Lower leg skin (tissue), 4 donors: ENCODE data around the gene OTUD4. TPM values are rescaled to one million over a fixed set of nuclear protein-coding genes. Genes with fewer than 3 reads are reported as not detected.

Experiments used
- DNase-seq, 2 donors: peaks; one replicate each; pipeline ENCODE4 v3.0.0-alpha.2; 2019; ENCODE audit warnings: low spot score in 2 of 2
- H3K4me3 ChIP-seq: fragments of 200-600 bp; sonication (generic); 2 replicates; pipeline ENCODE4 v1.5.1; 2017; ENCODE audit warnings: mild to moderate bottlenecking, low read depth; ENCODE audit not compliant: poor library complexity, severe bottlenecking
- POLR2A ChIP-seq, 2 donors: fragments of 450-650 bp; IDR thresholded peaks; one replicate each; pipeline ENCODE4 v1.6.1; 2016 to 2017; ENCODE audit warnings: antibody characterized with exemption in 2 of 2, mild to moderate bottlenecking in 1 of 2, moderate library complexity in 1 of 2
- WGBS, 2 donors: methylation state at CpG; one replicate each; pipeline ENCODE4 v1.1.5; 2018; 5-methylcytosine and 5-hydroxymethylcytosine counted together
- intact Hi-C: fragments of 100-400 bp; cut with DNase I; formaldehyde crosslinking; loops from one replicate; pipeline ENCODE4 v1.15.0; 2023; ENCODE audit warnings: low total_unique reads
- total RNA-seq, 4 donors: library from RNA; depleted of rRNA; stranded (reverse); fragments of >200 nt; gene quantifications; one replicate each; pipeline ENCODE4 v1.1.0, GENCODE V29; 2016
- TF ChIP-seq, protein P1 (sequence below), 3 donors: fragments of 450-650 bp; IDR thresholded peaks; one replicate each; pipeline ENCODE4 v1.5.1; 2016; ENCODE audit warnings: antibody characterized with exemption in 3 of 3, mild to moderate bottlenecking in 3 of 3, moderate library complexity in 2 of 3

Gene OTUD4
- total RNA-seq, 4 donors from 2014 or later, result 26.7 to 38.2 (median 36.1) TPM

DNA sequence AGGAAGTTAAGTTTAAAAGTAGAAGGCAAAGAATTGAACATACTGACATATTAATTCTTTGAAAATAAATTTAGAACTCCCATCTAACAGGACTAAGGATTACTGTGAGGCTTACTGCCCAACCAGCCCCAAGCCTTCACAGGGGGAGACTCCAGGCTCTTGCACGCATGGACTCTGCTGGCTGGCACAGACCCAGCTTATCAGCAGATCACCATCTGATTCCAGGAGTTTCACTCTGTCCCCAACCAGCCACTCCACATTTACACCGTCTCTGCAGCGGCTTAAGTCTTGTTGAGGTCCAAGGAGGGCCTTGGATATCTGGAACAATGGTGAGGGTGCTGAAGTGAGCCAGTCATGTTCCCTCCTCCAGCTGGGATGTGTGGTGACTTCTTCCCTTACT, 16.4 kb upstream of the OTUD4 start:
- TF ChIP-seq POLR2A (IDR thresholded peaks at IDR 0.05), result no peak
- TF ChIP-seq, protein P1, sequence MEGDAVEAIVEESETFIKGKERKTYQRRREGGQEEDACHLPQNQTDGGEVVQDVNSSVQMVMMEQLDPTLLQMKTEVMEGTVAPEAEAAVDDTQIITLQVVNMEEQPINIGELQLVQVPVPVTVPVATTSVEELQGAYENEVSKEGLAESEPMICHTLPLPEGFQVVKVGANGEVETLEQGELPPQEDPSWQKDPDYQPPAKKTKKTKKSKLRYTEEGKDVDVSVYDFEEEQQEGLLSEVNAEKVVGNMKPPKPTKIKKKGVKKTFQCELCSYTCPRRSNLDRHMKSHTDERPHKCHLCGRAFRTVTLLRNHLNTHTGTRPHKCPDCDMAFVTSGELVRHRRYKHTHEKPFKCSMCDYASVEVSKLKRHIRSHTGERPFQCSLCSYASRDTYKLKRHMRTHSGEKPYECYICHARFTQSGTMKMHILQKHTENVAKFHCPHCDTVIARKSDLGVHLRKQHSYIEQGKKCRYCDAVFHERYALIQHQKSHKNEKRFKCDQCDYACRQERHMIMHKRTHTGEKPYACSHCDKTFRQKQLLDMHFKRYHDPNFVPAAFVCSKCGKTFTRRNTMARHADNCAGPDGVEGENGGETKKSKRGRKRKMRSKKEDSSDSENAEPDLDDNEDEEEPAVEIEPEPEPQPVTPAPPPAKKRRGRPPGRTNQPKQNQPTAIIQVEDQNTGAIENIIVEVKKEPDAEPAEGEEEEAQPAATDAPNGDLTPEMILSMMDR (IDR thresholded peaks at IDR 0.05), result no peak
- DNase-seq, result no peak
- 54 to 87% methylated on average over 3 of the region's 3 CpGs for WGBS, 2 donors
- no peak overlapping the region for H3K4me3 ChIP-seq
- intact Hi-C loops, result no loop called here

DNA sequence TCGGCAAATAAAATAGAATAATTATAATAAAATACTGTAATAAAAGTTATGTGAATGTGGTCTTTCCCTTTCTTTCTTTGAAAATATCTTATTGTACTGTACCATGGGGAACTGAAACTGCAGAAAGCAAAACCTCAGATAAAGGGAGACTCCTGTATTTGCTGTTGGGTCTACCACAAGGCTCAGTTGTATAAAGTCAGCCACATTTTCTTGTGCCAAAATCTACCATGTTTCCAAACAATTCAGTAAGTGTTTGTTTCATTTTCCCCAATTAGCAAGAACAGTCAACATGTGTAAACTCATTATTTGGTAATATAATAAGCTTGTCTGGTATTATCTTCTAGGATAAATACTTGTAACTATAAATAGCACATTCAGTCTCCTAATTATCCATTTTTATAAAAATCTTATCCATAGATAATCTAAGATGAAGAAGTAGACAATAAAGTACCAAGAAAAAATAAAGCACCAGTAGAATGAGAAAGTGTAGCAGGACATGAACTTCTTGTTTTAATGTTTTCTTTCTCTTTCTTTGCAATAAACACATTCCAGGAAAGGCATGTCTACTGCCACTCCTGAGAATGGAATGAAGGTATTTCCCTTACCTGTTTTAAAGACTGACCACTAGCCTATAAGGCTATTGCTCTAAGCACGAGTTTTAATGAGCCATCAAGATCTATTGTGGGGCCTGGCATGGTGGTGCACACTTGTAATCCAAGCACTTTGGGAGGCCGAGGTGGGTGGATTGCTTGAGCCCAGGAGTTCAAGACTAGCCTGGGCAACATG, 15.0 kb upstream of the OTUD4 start:
- intact Hi-C loops, result no loop called here
- H3K4me3 ChIP-seq, result no peak overlapping the region
- WGBS, 2 donors, result 83 to 86% methylated on average over 3 of the region's 3 CpGs
- no peak for DNase-seq
- TF ChIP-seq, protein P1 (IDR thresholded peaks at IDR 0.05), result no peak
- no peak for TF ChIP-seq POLR2A (IDR thresholded peaks at IDR 0.05)

DNA sequence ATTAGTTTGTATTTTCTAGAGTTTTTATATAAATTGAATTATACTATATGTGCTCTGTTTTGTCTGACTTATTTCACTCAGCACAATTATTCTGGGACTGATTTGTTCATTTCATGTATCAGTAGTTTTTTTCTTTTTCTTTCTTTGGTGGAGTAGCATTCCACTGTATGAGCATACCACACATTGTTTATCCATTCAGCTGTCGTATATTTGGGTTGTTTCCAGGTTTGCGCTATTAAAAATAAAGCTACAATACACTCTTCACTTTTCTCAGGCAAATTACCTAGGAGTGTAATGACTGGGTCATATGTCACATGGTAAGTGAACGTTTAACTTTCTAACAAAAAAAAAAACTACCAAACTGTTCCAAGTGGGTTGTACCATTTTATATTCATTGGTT, 9.6 kb upstream of the OTUD4 start:
- WGBS, 2 donors, result 54 to 63% methylated on average over 3 of the region's 3 CpGs
- TF ChIP-seq POLR2A (IDR thresholded peaks at IDR 0.05), result no peak
- TF ChIP-seq, protein P1 (IDR thresholded peaks at IDR 0.05), result no peak
- intact Hi-C loops, result no loop called here
- no peak overlapping the region for H3K4me3 ChIP-seq
- DNase-seq, result no peak

DNA sequence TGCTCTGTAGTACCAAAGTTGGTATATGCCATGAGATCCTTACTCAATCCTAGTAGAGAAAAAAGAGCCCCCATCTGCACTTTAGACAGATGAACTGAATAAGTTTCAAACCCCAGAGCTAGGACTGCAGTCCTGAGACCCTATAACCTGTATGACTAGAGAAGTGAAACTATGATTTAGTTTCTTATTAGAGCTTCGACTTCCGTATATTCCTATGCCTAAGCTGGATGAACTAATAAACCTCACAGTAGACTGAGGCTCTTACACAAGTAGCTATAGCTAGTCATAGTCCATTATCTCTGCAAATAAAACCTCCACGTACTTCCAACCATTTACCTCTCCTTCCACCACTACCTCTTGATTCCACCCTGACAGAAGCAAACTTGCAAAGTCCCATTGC, 6.3 kb upstream of the OTUD4 start:
- intact Hi-C loops, result no loop called here
- H3K4me3 ChIP-seq, result no peak overlapping the region
- TF ChIP-seq POLR2A (IDR thresholded peaks at IDR 0.05), result no peak
- TF ChIP-seq, protein P1 (IDR thresholded peaks at IDR 0.05), result no peak
- 85 to 86% methylated on average over 3 of the region's 3 CpGs for WGBS, 2 donors
- no peak for DNase-seq

DNA sequence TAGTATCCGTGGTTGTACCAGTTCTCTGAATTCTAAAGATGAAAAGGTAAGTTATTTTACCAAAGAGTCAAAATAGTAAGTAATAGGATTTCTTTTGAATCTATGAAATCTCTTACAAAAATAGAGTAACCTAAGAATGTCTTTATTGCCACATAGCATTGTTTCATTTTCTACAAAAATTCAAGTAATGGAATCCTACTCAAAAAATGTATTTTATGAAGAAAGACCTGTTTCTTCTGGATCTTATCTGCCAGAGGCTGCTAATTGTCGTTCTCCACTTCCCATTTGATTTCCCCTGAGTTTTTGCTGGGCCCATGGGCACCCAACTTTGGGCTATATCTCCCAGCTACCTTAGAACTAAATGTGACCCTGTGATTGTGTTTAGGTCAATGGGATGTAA, 3.2 kb upstream of the OTUD4 start:
- intact Hi-C loops, result no loop called here

More for the DNA sequence above, 3.2 kb upstream of the OTUD4 start:
- H3K4me3 ChIP-seq, result no peak overlapping the region
- WGBS, 2 donors, result 89 to 93% methylated on average over 2 of the region's 2 CpGs
- DNase-seq, result no peak
- TF ChIP-seq, protein P1 (IDR thresholded peaks at IDR 0.05), result no peak
- no peak for TF ChIP-seq POLR2A (IDR thresholded peaks at IDR 0.05)
